Natural killer cell (primary cell): ENCODE results near the gene MYO5B. TPM values are rescaled to one million over a fixed set of nuclear protein-coding genes. Genes with fewer than 3 reads are reported as not detected.

Source experiments
- ATAC-seq, 3 donors: fragments of 150-1000 bp in 2 of 3; fragments of 200-7000 bp in 1 of 3; cut with Tn5 transposase; 1 replicate in 1 of 3; 2 replicates in 2 of 3; pipeline ENCODE4 v1.10.0; 2021; ENCODE audit warnings: mild to moderate bottlenecking in 2 of 3, moderate library complexity in 2 of 3
- DNase-seq, 2 donors: peaks; one replicate each; pipeline versions ENCODE4 v3.0.0 to v3.0.0-alpha.2; 2013 to 2021; ENCODE audit warnings: mixed read lengths in 1 of 2
- H3K27ac ChIP-seq: one replicate; pipeline ENCODE4 v1.5.1; 2013; ENCODE audit warnings: mild to moderate bottlenecking, low read length
- H3K27me3 ChIP-seq: one replicate; pipeline ENCODE4 v1.6.1; 2013; ENCODE audit warnings: low read length; ENCODE audit not compliant: control insufficient read depth, insufficient read depth
- H3K36me3 ChIP-seq: one replicate; pipeline ENCODE4 v1.6.1; 2013; ENCODE audit warnings: low read length; ENCODE audit not compliant: control insufficient read depth, insufficient read depth
- H3K4me1 ChIP-seq: one replicate; pipeline ENCODE4 v1.6.1; 2013; ENCODE audit warnings: low read length; ENCODE audit not compliant: control insufficient read depth, insufficient read depth
- H3K4me3 ChIP-seq: one replicate; pipeline ENCODE4 v1.5.1; 2013; ENCODE audit warnings: low read length
- H3K9me3 ChIP-seq: one replicate; pipeline ENCODE4 v1.6.1; 2013; ENCODE audit warnings: low read length; ENCODE audit not compliant: control insufficient read depth, insufficient read depth
- H3K27ac Mint-ChIP-seq, 2 donors: one replicate each; pipeline ENCODE4 v1.8.0; 2022; ENCODE audit warnings: mild to moderate bottlenecking in 2 of 2, mixed read lengths in 2 of 2, moderate library complexity in 1 of 2
- H3K27me3 Mint-ChIP-seq, 2 donors: one replicate each; pipeline ENCODE4 v1.8.0; 2022; ENCODE audit warnings: low read depth in 2 of 2, mixed read lengths in 2 of 2
- H3K36me3 Mint-ChIP-seq: one replicate; pipeline ENCODE4 v1.8.0; 2022; ENCODE audit warnings: mixed read lengths
- H3K4me1 Mint-ChIP-seq, 2 donors: one replicate each; pipeline ENCODE4 v1.8.0; 2022; ENCODE audit warnings: mixed read lengths in 2 of 2
- H3K4me3 Mint-ChIP-seq: one replicate; pipeline ENCODE4 v1.8.0; 2022; ENCODE audit warnings: mild to moderate bottlenecking, moderate library complexity, mixed read lengths
- H3K9me3 Mint-ChIP-seq, 2 donors: one replicate each; pipeline ENCODE4 v1.8.0; 2022; ENCODE audit warnings: mixed read lengths in 2 of 2
- WGBS: methylation state at CpG from one replicate; pipeline ENCODE4 v1.1.7; 2013; ENCODE audit warnings: missing lambda C conversion rate; ENCODE audit not compliant: insufficient coverage; 5-methylcytosine and 5-hydroxymethylcytosine counted together
- intact Hi-C: fragments of 100-400 bp; cut with micrococcal nuclease; formaldehyde crosslinking; loops from one replicate; pipeline ENCODE4 v1.14.2; 2022
- total RNA-seq, 4 donors: library from RNA; stranded (reverse); fragments of 120-200 nt in 1 of 4; gene quantifications; one replicate each; pipeline versions ENCODE4 v1.2.3 to v1.2.4, GENCODE V29; 2013 to 2022
- TF ChIP-seq, protein P1 (sequence below): fragments of 200-600 bp; IDR thresholded peaks from one replicate; pipeline ENCODE4 v1.8.0; 2022; ENCODE audit warnings: antibody characterized with exemption

Gene MYO5B
- total RNA-seq, 3 donors from 2014 or later (not counting 1 experiment from before 2014, with no cell fraction given): 0.33 TPM; not detected in 2

DNA sequence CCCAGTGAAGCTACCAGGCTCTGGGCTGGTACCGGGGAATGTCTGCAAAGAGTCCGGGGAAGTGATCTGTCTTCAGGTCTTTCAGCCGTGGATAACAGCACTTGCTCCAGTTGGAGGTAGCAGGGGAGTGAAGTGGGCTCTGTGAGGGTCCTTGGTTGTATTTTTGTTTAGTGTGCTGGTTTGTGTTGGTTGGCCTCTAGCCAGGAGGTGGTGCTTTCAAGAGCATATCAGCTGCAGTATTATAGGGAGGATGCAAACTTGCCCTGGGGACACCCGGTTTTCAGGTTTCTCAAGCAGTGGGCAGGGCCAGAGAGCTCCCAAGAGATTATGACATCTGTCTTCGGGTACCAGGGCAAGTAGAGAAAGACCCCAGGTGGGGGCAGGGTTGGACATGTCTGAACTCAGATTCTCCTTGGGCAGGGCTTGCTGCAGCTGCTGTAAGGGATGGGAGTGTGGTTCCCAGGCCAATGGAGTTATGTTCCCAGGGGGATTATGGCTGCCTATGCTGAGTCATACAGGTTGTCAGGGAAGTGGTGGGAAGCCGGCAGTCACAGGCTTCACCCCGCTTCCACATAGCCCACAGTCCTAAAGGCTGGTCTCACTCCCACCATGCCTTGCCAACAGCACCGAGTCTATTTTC is 416.0 kb downstream of the MYO5B start:
- Histone ChIP-seq H3K27ac (no peak overlapping the region), H3K9me3 (no peaks in the 10 kb centered on the region), H3K36me3 (peaks cover 34% of the 10 kb centered on the region), H3K27me3 (no peaks in the 10 kb centered on the region), H3K4me1 (peaks cover 6% of the 10 kb centered on the region), H3K4me3 (no peak overlapping the region)
- intact Hi-C loops: no loop called here
- 91% methylated on average over 8 of the region's 8 CpGs for WGBS
- ATAC-seq (no peak), DNase-seq (no peak)
- Mint-ChIP-seq H3K4me3 (no peak overlapping the region), H3K9me3 (peaks cover 0 to 5% of the 10 kb centered on the region in 2 donors), H3K27me3 (no peaks in the 10 kb centered on the region), H3K4me1 (peaks cover 25 to 37% of the 10 kb centered on the region in 2 donors), H3K36me3 (peaks cover 53% of the 10 kb centered on the region), H3K27ac (no peak overlapping the region)
- TF ChIP-seq, protein P1, sequence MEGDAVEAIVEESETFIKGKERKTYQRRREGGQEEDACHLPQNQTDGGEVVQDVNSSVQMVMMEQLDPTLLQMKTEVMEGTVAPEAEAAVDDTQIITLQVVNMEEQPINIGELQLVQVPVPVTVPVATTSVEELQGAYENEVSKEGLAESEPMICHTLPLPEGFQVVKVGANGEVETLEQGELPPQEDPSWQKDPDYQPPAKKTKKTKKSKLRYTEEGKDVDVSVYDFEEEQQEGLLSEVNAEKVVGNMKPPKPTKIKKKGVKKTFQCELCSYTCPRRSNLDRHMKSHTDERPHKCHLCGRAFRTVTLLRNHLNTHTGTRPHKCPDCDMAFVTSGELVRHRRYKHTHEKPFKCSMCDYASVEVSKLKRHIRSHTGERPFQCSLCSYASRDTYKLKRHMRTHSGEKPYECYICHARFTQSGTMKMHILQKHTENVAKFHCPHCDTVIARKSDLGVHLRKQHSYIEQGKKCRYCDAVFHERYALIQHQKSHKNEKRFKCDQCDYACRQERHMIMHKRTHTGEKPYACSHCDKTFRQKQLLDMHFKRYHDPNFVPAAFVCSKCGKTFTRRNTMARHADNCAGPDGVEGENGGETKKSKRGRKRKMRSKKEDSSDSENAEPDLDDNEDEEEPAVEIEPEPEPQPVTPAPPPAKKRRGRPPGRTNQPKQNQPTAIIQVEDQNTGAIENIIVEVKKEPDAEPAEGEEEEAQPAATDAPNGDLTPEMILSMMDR: no peak

Other genes starting within 250 kb of the MYO5B start
- gene CFAP53, start 71.3 kb upstream of the MYO5B start, total RNA-seq: under 1 TPM; 0.20 to 0.24 (median 0.20) TPM
- 100 to 1,000 TPM; 106 to 113 (median 111) TPM for gene MBD1, start 86.4 kb upstream of the MYO5B start, total RNA-seq
- 100 to 1,000 TPM; 146 to 173 (median 153) TPM for gene CXXC1, start 92.5 kb upstream of the MYO5B start, total RNA-seq
- gene SKA1, start 179.9 kb upstream of the MYO5B start, total RNA-seq: 1 to 10 TPM; 1.1 to 1.2 (median 1.2) TPM